HG02973 (cell line): ENCODE measurements around the gene RRP1.
"Not testable (repeated sequence)": the region's sequence is repeated elsewhere in the genome, so short reads cannot be mapped to it uniquely, and the experiment has no call there.

Source experiments
- ATAC-seq: cut with Tn5 transposase; IDR thresholded peaks from one replicate; pipeline ENCODE4 v1.9.1; 2021; ENCODE audit warnings: moderate library complexity; ENCODE audit not compliant: unreplicated experiment

Gene RRP1

GRCh38 chr21:43835050-43835449, 45.7 kb downstream of the RRP1 start:
- ATAC-seq = no peak

GRCh38 chr21:43835861-43836260, 46.5 kb downstream of the RRP1 start:
- no peak for ATAC-seq

GRCh38 chr21:43836616-43837015, 47.2 kb downstream of the RRP1 start:
- no peak for ATAC-seq

- no peak for ATAC-seq
Observed at GRCh38 chr21:43840259-43840658, 50.9 kb downstream of the RRP1 start.

GRCh38 chr21:43842742-43843141, 53.4 kb downstream of the RRP1 start:
- no peak for ATAC-seq

- not testable (repeated sequence) for ATAC-seq
Observed at GRCh38 chr21:43844906-43845305, 55.5 kb downstream of the RRP1 start.

GRCh38 chr21:43845386-43845785, 56.0 kb downstream of the RRP1 start:
- ATAC-seq = no peak

- no peak for ATAC-seq
Observed at GRCh38 chr21:43846430-43846829, 57.1 kb downstream of the RRP1 start.

- no peak for ATAC-seq
Observed at GRCh38 chr21:43847301-43847700, 57.9 kb downstream of the RRP1 start.

- ATAC-seq = no peak
Observed at GRCh38 chr21:43848771-43849170, 59.4 kb downstream of the RRP1 start.

- ATAC-seq = no peak
Observed at GRCh38 chr21:43849532-43850299, 60.3 kb downstream of the RRP1 start.

GRCh38 chr21:43850728-43851295, 61.4 kb downstream of the RRP1 start:
- no peak for ATAC-seq

GRCh38 chr21:43851593-43851992, 62.2 kb downstream of the RRP1 start:
- ATAC-seq = no peak

GRCh38 chr21:43853851-43854772, 64.7 kb downstream of the RRP1 start:
- no peak for ATAC-seq
